Measurements from ENCODE around the gene MCIDAS.

The MCIDAS gene

DNA sequence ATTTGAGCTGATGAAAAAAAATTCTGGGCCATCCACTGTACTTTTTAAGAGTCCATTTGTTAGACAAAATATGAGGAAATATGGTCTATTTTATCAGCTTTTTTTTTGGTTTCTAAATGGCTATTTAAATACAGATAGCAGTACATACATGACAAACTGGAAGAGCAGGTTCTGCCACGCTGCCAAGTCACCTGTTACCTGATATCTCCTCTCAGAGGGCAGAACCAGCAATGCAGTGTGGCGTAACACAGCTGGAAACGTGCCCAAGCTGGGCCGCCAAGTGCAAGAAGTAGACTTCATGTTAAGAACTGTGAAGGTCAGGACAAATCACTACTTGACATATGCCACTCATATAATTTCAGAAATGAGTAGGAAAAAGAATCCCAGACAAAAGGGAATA lies 8.1 kb downstream of the MCIDAS start:
- peaks cover 82% of the 10 kb centered on the region for H3K27me3 Mint-ChIP-seq (ENCODE audit: low read depth)
- no peak overlapping the region for H3K4me3 Mint-ChIP-seq
- no peaks in the 10 kb centered on the region for H3K9me3 Mint-ChIP-seq
- peaks cover 20% of the 10 kb centered on the region for H3K4me1 Mint-ChIP-seq
- TF ChIP-seq, protein P1, sequence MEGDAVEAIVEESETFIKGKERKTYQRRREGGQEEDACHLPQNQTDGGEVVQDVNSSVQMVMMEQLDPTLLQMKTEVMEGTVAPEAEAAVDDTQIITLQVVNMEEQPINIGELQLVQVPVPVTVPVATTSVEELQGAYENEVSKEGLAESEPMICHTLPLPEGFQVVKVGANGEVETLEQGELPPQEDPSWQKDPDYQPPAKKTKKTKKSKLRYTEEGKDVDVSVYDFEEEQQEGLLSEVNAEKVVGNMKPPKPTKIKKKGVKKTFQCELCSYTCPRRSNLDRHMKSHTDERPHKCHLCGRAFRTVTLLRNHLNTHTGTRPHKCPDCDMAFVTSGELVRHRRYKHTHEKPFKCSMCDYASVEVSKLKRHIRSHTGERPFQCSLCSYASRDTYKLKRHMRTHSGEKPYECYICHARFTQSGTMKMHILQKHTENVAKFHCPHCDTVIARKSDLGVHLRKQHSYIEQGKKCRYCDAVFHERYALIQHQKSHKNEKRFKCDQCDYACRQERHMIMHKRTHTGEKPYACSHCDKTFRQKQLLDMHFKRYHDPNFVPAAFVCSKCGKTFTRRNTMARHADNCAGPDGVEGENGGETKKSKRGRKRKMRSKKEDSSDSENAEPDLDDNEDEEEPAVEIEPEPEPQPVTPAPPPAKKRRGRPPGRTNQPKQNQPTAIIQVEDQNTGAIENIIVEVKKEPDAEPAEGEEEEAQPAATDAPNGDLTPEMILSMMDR (IDR thresholded peaks at IDR 0.05; ENCODE audit: unreplicated experiment in 3 of 3): no peak
- no peaks in the 10 kb centered on the region for H3K36me3 Mint-ChIP-seq (ENCODE audit: low read depth)
- H3K27ac Mint-ChIP-seq: no peak overlapping the region

DNA sequence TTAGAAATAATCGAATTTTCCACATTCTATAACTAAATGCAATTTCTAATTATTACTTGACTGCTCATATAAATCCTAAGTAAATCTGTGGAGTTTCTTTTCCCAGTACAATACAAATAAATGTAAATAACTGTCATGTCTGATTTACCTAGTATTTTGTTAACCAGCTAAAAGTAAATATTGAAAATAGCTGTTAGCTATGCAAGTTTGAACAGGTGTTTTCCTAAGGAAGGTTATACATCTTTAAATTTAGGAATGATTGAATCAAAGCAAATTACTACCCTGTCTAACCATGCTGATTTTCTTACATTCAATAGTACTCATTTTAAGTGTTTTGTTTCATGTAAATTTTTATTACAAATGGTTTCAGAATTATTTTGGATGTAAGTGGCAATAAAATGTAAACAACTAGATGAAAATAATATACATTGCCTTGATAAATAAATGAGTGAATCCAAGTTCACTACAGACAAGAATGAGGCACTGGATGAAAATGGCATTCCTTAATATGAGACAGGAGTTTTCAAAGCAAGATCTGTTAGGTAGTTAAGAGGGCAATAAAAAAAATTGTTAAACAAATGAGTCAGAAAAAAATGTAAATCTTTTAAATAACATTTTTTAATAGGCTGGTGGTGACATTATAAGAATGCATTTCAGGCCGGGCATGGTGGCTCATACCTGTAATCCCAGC lies 15.8 kb downstream of the MCIDAS start:
- Mint-ChIP-seq H3K9me3 (no peaks in the 10 kb centered on the region), H3K36me3 (ENCODE audit: low read depth) (no peaks in the 10 kb centered on the region), H3K27ac (no peak overlapping the region), H3K27me3 (ENCODE audit: low read depth) (peaks cover 38% of the 10 kb centered on the region), H3K4me3 (no peak overlapping the region), H3K4me1 (no peaks in the 10 kb centered on the region)
- TF ChIP-seq, protein P1 (IDR thresholded peaks at IDR 0.05; ENCODE audit: unreplicated experiment in 3 of 3): no peak

DNA sequence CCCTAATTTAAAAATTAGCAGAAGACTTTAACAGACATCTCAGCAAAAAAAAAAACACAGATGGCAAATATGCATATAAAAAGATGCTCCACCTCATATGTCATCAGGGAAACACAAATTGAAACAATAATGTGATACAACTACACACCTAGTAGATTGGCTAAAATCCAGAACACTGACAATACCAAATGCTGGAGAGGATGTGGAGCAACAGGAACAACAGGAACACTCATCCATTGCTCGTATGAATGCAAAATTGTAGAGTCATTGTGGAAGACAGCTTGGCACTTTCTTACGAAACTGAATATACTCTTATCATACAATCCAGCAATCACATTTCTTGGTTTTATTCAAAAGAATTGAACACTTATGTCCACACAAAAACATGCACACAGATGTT lies 22.1 kb downstream of the MCIDAS start:
- Mint-ChIP-seq H3K9me3 (no peaks in the 10 kb centered on the region), H3K36me3 (ENCODE audit: low read depth) (no peaks in the 10 kb centered on the region), H3K4me3 (no peak overlapping the region), H3K27ac (no peak overlapping the region), H3K27me3 (ENCODE audit: low read depth) (peaks cover 48% of the 10 kb centered on the region), H3K4me1 (no peaks in the 10 kb centered on the region)
- TF ChIP-seq, protein P1 (IDR thresholded peaks at IDR 0.05; ENCODE audit: unreplicated experiment in 3 of 3): no peak

DNA sequence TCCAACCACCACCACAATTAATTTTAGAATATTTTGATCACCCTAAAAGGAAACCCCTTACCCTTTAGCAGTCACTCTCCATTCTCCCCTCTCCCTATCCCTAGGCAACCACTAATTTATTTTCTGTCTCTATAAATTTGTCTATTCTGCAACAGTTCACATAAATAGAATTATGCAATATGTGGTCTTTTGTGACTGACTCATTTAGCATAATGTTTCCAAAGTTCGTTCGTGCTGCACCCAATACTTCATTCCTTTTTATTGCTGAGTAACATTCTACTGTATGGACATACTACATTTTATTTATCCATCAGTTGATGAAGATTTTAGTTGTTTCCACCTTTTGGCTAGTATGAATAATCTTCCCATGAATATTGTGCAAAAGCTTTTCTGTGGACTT lies 36.0 kb downstream of the MCIDAS start:
- Mint-ChIP-seq H3K27ac (no peak overlapping the region), H3K36me3 (ENCODE audit: low read depth) (no peaks in the 10 kb centered on the region), H3K9me3 (no peaks in the 10 kb centered on the region), H3K4me3 (no peak overlapping the region), H3K4me1 (no peaks in the 10 kb centered on the region), H3K27me3 (ENCODE audit: low read depth) (peaks cover 73% of the 10 kb centered on the region)
- TF ChIP-seq, protein P1 (IDR thresholded peaks at IDR 0.05; ENCODE audit: unreplicated experiment in 3 of 3): no peak

DNA sequence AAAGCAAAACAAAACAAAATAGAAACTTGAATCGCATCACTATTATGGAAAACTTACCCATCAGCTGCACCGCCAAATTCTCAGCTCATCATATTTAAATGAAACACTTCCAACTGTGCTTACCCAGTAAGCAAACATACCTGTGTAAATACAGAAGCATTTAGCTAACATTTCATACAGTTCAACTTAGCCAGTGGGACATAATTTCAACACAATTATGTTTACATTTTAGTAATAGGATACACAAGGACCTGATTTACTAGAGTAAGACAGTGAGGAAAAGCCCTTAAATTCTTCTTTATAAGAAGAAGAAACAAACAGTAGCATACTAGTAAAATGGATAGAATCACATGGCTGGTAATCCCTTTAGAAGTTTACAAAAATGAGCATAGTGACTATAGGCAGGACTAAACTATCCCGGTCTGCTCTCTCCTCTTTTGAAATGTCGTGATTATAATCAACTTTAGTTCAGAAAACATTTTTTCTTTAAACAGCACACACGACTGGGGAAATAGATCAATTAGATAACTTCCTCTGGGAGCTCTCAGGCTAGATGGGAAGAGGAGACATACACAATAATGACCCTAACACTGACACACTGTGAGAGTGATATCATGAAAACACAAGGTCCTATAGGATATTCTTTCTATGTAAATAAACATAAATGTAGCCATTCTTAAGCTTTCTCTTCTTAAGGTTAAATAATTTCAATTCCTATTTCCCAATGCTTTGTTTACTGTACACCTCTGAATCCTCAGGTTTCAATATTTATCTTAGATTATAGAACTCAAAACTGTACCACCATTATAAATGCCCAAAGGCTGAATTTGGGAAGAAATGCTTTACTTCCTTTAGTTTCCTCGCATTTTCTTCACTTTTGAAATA lies 38.2 kb downstream of the MCIDAS start:
- TF ChIP-seq, protein P1 (IDR thresholded peaks at IDR 0.05; ENCODE audit: unreplicated experiment in 3 of 3): no peak
- Mint-ChIP-seq H3K27ac (no peak overlapping the region), H3K9me3 (no peaks in the 10 kb centered on the region), H3K4me1 (no peaks in the 10 kb centered on the region), H3K4me3 (no peak overlapping the region), H3K36me3 (ENCODE audit: low read depth) (no peaks in the 10 kb centered on the region), H3K27me3 (ENCODE audit: low read depth) (peaks cover 72% of the 10 kb centered on the region)

All from nephron (organoid).